ENCODE results near the gene MARS2. TPM values are rescaled to one million over a fixed set of nuclear protein-coding genes. Genes with fewer than 3 reads are reported as not detected.
"Not testable (repeated sequence)": the region's sequence is repeated elsewhere in the genome, so short reads cannot be mapped to it uniquely, and the experiment has no call there.

Gene MARS2
- total RNA-seq, 2 donors from 2014 or later: 5.9 to 6.9 TPM

- no peaks in the 10 kb centered on the region for H3K36me3 ChIP-seq
- H3K4me1 ChIP-seq (replicated peaks): peaks cover 9% of the 10 kb centered on the region
- no peak overlapping the region for H3K27ac ChIP-seq
- peak overlapping the region in 1 of 2 donors; percentile 71 for H3K4me3 ChIP-seq
- intact Hi-C loops (cut with DNase I): loop anchor here (5.0 to 10.0 kb wide), 5 partner anchors 70 to 587 kb away; partner anchors contain the start of genes COQ10B, HSPD1 and MOB4
- H3K9me3 ChIP-seq: no peaks in the 10 kb centered on the region
- TF ChIP-seq POLR2A (IDR thresholded peaks at IDR 0.05) (no peak), CTCF (IDR thresholded peaks at IDR 0.05) (peak in 3 of 4 experiments; percentile 45 to 74 (median 65))
- H3K27me3 ChIP-seq (replicated peaks; ENCODE audit: insufficient read depth): no peaks in the 10 kb centered on the region
- no peak for DNase-seq (ENCODE audit: low spot score)
- 6% methylated on average over 4 of the region's 4 CpGs for WGBS
These were observed 2.4 kb downstream of the MARS2 start for GRCh38 chr2:197707316-197708213.

- no peak for TF ChIP-seq CTCF (IDR thresholded peaks at IDR 0.05)
- TF ChIP-seq POLR2A (IDR thresholded peaks at IDR 0.05): no peak
- no peak for TF ChIP-seq POLR2AphosphoS5 (IDR thresholded peaks at IDR 0.05)
- Histone ChIP-seq H3K4me1 (replicated peaks) (peaks cover 9% of the 10 kb centered on the region), H3K4me3 (no peak overlapping the region), H3K27me3 (replicated peaks; ENCODE audit: insufficient read depth) (no peaks in the 10 kb centered on the region), H3K9me3 (no peaks in the 10 kb centered on the region), H3K27ac (no peak overlapping the region), H3K36me3 (no peaks in the 10 kb centered on the region)
- intact Hi-C loops (cut with DNase I): loop anchor here (5.0 to 10.0 kb wide), 5 partner anchors 69 to 586 kb away; partner anchors contain the start of genes COQ10B, HSPD1 and MOB4
- no peak for DNase-seq (ENCODE audit: low spot score)
- WGBS: 52% methylated on average over 2 of the region's 2 CpGs
These were observed 3.2 kb downstream of the MARS2 start for GRCh38 chr2:197708331-197708730.

GRCh38 chr2:197709140-197709539 is 4.0 kb downstream of the MARS2 start:
- not testable (repeated sequence) for H3K36me3 ChIP-seq; H3K9me3 ChIP-seq; DNase-seq (ENCODE audit: low spot score); H3K27ac ChIP-seq; H3K4me1 ChIP-seq (replicated peaks); H3K27me3 ChIP-seq (replicated peaks; ENCODE audit: insufficient read depth); H3K4me3 ChIP-seq
- 91% methylated on average over 7 of the region's 7 CpGs for WGBS
- intact Hi-C loops (cut with DNase I): loop anchor here (5.0 to 10.0 kb wide), 5 partner anchors 68 to 586 kb away; partner anchors contain the start of genes COQ10B, HSPD1 and MOB4

- TF ChIP-seq POLR2AphosphoS5 (IDR thresholded peaks at IDR 0.05) (no peak), CTCF (IDR thresholded peaks at IDR 0.05) (no peak), POLR2A (IDR thresholded peaks at IDR 0.05) (no peak)
These were observed 5.4 kb downstream of the MARS2 start for GRCh38 chr2:197710424-197711042.

GRCh38 chr2:197711578-197711977 is 6.4 kb downstream of the MARS2 start:
- TF ChIP-seq POLR2A (IDR thresholded peaks at IDR 0.05) (no peak), CTCF (IDR thresholded peaks at IDR 0.05) (no peak), POLR2AphosphoS5 (IDR thresholded peaks at IDR 0.05) (no peak)
- Histone ChIP-seq H3K9me3 (no peaks in the 10 kb centered on the region), H3K36me3 (no peaks in the 10 kb centered on the region), H3K27me3 (replicated peaks; ENCODE audit: insufficient read depth) (no peaks in the 10 kb centered on the region), H3K4me1 (replicated peaks) (peaks cover 6% of the 10 kb centered on the region), H3K27ac (no peak overlapping the region), H3K4me3 (no peak overlapping the region)
- no peak for DNase-seq (ENCODE audit: low spot score)
- intact Hi-C loops (cut with DNase I): no loop called here

More at GRCh38 chr2:197710424-197711042, 5.4 kb downstream of the MARS2 start:
- no peaks in the 10 kb centered on the region for H3K27me3 ChIP-seq (replicated peaks; ENCODE audit: insufficient read depth)
- DNase-seq (ENCODE audit: low spot score): no peak
- H3K9me3 ChIP-seq: no peaks in the 10 kb centered on the region
- no peaks in the 10 kb centered on the region for H3K36me3 ChIP-seq
- peaks cover 9% of the 10 kb centered on the region for H3K4me1 ChIP-seq (replicated peaks)
- H3K27ac ChIP-seq: no peak overlapping the region
- H3K4me3 ChIP-seq: no peak overlapping the region
- intact Hi-C loops (cut with DNase I): no loop called here

Data from prostate gland (tissue), 2 donors.